Activated CD8-positive, alpha-beta memory T cell treated with anti-CD3 and anti-CD28 coated beads, Interleukin-2, amount 50 U/mL, for 1 hour (primary cell): Measurements from ENCODE around the gene KRTAP21-3.
"Not testable (repeated sequence)": the region's sequence is repeated elsewhere in the genome, so short reads cannot be mapped to it uniquely, and the experiment has no call there.

ENCODE experiments used
- DNase-seq: peaks from one replicate; pipeline ENCODE4 v3.0.0-alpha.2; 2020; ENCODE audit errors: extremely low read depth

Gene KRTAP21-3, protein sequence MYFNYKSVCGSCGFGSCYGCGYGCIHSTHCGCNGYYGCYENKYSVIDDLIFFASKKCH

DNA sequence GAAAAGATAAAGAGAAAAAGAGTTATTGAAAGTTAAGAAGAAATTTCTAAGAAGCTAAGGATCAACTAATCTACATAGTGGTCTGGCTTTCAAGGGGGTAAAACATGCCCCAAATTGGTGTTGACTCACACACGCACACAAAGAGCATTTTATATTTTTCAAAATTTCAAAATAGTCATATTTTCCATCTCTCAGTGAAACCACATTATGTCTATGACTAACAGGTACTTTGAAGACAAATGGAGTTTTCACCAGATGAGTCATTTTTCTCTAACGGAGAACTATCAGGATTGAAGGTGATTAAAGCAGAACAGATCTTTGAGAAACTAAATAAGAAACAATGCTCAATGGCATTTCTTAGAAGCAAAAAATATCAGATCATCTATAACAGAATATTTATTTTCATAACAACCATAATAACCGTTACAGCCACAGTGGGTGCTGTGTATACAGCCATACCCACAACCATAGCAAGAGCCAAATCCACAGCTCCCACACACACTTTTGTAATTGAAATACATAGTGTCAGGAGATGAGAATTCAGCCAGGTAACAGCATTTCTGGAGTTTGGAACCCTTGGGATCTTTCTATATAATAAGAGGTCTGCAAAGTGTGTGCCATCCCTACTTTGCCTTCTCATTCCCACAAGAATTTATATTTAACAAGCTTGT is at the start of gene KRTAP21-3:
TSS of gene KRTAP21-3 (minus strand) at position 539 of the 671 bp plus-strand sequence. CDS start at position 521, 18 bp downstream.
- DNase-seq, result no peak

DNA sequence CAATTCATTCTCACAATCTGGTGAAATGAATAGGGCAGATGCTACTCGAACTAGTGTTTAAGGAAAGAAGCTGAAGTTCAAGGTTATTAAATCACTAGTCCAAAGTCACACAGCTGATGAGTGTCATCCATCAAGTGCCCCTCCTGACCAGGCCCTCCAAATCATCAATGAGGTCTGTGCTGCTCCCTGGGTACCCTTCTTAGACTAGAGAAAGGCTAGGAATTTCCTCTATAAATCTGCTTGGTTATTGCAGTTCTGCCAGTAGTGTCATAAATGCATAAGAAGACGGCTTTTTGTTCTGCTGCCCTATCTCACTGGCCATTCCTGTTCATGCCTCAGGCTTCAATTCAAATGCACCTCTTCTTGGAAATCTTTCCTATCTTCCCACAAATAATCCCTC is 42.2 kb upstream of the KRTAP21-3 start:
- no peak for DNase-seq

GRCh38 chr21:30758306-30758705 is 39.7 kb upstream of the KRTAP21-3 start:
- no peak for DNase-seq

GRCh38 chr21:30755328-30755727 is 36.8 kb upstream of the KRTAP21-3 start, which contains the start of gene KRTAP21-1:
KRTAP21-1 (minus strand) TSS chr21:30755428; CDS start chr21:30755378, 50 bp downstream.
- DNase-seq, result not testable (repeated sequence)

DNA sequence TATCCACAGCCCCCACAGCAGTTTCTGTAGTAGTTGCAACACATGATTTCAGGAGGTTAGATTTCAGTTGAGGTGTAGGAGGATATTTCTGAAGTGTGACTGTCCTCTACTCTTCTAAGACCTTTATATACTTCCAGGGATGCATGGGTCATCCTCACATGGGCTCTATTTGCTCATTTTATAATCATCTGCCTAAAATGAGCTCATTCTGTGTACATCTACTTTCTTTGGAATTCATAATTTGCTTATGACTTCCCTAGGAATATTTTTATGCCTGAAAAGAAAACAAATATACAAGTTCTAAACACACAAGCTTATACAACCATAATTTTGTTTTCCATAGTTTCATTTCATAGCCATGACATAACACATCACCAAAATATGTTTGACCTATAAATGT is 28.6 kb upstream of the KRTAP21-3 start, which contains the start of gene KRTAP21-2:
TSS of gene KRTAP21-2 (minus strand) at position 101 of the 400 bp plus-strand sequence. CDS start at position 44, 57 bp downstream.
- DNase-seq, result no peak

GRCh38 chr21:30740462-30740861 is 21.9 kb upstream of the KRTAP21-3 start:
- no peak for DNase-seq

- no peak for DNase-seq
These were observed 14.4 kb upstream of the KRTAP21-3 start for GRCh38 chr21:30733026-30733425.

GRCh38 chr21:30726726-30727125 is 8.1 kb upstream of the KRTAP21-3 start:
- no peak for DNase-seq

- no peak for DNase-seq
These were observed 824 bp upstream of the KRTAP21-3 start for GRCh38 chr21:30719401-30719800.

DNA sequence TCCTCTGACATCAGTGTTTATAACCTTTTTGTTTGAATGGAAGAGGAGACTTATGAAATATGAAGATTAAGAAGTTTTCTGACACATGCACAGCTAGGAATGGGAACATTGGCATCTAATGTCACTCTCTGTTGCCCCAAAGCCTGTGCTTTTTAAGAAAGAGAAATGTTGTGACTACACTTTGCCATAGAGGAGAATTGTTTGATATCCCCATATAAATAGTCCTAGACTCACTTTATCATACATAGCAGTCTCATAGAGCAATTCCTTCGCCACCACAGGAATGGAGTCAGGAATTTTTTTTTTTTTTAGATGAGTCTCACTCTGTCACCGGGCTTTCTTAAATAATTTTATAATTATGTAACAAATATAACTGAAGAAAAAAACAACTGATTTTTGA is 1.5 kb downstream of the KRTAP21-3 start:
- DNase-seq, result no peak

DNA sequence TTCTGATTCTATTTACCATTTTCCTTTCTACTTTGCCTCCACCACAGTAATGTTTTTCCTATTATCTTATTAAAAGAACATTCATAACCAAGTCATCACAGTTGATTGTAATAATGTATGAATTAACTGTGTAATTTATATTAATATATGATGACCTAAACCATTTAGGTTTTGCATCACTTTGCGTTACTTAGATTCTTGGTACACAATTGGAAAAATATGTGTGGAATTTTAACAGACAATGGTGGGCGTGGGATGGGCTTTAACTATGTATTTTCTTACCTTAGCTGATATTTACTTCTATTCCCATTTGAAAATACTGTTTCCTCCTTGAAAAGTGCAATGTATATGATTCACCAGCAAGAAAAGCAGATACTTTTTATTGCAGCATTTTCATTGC is 3.6 kb downstream of the KRTAP21-3 start:
- no peak for DNase-seq

DNA sequence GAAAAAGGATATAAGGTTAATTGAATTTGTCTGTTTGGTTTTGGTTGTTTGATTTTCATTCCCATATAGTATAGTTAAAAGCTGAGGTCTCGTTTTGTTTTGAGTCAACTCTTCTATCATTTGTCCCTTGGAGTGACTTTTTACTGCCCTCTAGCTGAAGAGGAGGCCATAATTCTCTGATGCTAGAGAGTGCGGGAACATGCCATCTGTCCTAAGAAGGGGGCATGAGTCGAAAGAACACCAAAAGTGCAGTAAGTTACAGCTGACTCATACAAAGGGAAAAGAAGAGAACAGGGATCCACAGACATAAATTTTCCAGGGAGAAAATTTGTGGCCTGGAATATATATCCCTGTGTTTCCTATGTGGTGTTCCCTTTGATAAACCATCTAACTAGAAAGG is 4.1 kb downstream of the KRTAP21-3 start:
- DNase-seq, result no peak

GRCh38 chr21:30713766-30714165 is 4.8 kb downstream of the KRTAP21-3 start:
- DNase-seq, result no peak

DNA sequence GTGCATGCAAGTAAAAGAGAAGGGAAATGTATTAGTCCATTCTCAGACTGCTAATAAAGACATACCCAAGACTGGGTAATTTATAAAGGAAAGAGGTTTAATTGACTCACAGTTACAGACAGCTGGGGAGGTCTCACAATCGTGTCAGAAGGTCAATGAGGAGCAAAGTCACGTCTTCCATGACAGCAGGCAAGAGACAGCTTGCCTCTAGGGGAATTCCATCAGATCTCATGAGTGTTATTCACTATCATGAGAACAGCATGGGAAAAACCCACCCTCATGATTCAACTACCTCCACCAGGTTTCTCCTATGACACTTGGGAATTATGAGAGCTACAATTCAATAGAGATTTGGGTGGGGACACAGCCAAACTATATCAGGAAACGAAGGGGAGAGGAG is 8.1 kb downstream of the KRTAP21-3 start:
- DNase-seq, result no peak

DNA sequence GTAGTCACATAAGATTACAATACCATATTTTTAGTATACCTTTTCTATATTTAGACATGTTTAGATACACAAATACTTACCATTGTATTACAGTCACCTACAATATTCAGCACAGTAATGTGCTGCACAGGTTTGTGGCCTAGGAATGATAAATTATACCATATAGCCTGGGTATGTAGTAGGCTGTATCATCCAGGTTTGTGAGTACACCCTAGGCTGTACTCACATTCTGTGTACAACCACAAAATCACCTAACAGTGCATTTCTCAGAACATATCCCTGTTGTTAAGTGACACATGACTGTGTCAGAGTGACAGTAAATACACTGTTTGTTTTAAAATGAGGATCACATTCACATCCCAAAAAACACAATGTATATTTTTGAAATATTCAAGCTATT is 11.2 kb downstream of the KRTAP21-3 start:
- no peak for DNase-seq

GRCh38 chr21:30695956-30696355 is 22.6 kb downstream of the KRTAP21-3 start:
- DNase-seq, result no peak

DNA sequence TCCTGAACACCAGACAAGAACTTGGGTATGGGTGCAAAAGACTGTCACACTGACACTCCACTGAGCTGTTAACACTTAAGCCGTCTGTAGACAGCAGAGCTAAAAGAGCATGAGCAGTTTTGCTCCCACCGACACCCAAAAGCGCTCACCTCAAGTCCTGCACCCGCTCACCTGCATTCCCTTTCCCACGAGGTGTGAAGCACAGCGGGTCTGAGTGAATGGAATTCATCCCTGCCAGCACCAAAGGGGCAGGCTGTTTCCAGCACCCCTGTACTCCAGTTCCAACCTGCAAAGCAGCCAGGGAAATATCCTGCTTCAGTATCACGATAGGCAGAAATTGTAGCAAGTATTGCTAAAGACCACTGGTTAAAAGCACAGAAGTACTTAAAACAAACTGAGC is 28.8 kb downstream of the KRTAP21-3 start:
- DNase-seq, result no peak

DNA sequence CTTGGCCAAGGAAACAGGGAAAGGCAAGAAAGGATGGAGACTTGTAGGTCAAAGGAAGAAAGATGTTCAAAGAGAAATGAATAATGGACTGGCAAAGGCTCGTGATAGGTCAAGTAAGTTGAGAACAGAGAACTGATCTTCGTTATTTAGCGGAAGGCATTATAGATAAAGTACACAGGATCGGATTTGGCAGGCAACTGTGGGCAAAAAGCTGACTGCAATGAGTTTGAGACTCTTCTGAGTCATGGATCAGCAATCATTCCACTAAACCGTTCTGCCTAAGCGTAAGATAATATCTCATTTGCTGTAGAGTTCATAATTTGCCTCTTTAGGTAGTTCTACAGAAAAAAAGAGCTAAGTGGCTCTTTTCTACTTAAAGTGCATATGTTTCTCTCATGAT is 34.1 kb downstream of the KRTAP21-3 start:
- DNase-seq, result no peak

GRCh38 chr21:30680586-30680985 is 38.0 kb downstream of the KRTAP21-3 start:
- no peak for DNase-seq

DNA sequence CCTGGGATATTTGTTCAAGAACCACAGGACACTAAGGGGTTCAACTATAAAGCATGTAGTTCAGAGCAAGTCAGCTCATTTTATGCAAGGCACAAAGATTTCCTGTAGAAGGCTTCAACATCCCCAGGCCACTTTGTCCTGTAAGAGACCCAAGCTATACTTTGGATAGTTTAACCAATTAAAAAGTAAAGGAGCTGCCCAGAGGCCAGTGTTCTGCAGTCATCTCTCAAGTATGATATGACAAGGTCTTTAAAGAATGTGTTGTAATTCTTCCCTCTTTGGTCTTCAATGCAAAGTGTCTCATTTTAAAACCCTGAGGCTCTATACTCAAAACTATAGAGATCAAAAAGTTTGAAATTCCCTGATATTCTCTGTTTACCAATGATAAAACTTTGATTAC is 41.8 kb downstream of the KRTAP21-3 start:
- no peak for DNase-seq

- no peak for DNase-seq
These were observed 44.3 kb downstream of the KRTAP21-3 start for GRCh38 chr21:30674312-30674711.

GRCh38 chr21:30672985-30673650 is 45.5 kb downstream of the KRTAP21-3 start:
- DNase-seq, result no peak

DNA sequence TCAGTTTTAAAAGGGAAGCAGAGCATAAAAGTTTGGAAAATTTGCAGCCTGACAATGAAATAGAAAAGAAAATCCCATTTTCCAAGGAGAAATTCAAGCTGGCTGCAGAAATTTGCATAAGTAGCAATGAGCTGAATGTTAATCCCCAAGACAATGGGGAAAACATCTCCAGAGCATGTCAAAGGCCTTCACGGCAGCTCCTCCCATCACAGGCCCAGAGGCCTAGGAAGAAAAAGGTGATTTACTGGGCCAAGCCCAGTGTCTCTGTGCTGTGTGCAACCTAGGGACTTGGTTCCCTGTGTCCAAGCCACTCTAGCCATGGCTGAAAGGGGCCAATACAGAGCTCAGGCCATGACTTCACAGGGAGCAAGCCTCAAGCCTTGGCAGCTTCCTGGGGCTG is 49.8 kb downstream of the KRTAP21-3 start:
- DNase-seq, result no peak
